Head of caudate nucleus (tissue), 42 donors: ENCODE data around the gene IMMT.

ENCODE experiments used
- DNase-seq, 42 donors: peaks; one replicate each; pipeline versions ENCODE4 v3.0.0 to v3.0.0-alpha.2; 2020 to 2021; ENCODE audit warnings: mixed read lengths in 7 of 42
- intact Hi-C: fragments of 100-400 bp; cut with DNase I; formaldehyde crosslinking; loops from one replicate; pipeline ENCODE4 v1.15.0; 2022

Gene IMMT

GRCh38 chr2:86170449-86170848 lies 24.8 kb downstream of the IMMT start:
- intact Hi-C loops, result no loop called here
- no peak for DNase-seq

GRCh38 chr2:86160156-86160952 lies 34.9 kb downstream of the IMMT start:
- intact Hi-C loops, result no loop called here
- no peak for DNase-seq

- DNase-seq, result no peak
- intact Hi-C loops, result no loop called here
Observed at GRCh38 chr2:86158286-86158685, 37.0 kb downstream of the IMMT start.

- intact Hi-C loops, result no loop called here
- no peak for DNase-seq
Observed at GRCh38 chr2:86157009-86157556, 38.2 kb downstream of the IMMT start.

- DNase-seq, result no peak
Observed at GRCh38 chr2:86150502-86150901, 44.8 kb downstream of the IMMT start.

GRCh38 chr2:86147793-86148192 lies 47.5 kb downstream of the IMMT start:
- DNase-seq, result no peak
- intact Hi-C loops, result no loop called here

More at GRCh38 chr2:86150502-86150901, 44.8 kb downstream of the IMMT start:
- intact Hi-C loops, result no loop called here

GRCh38 chr2:86143926-86144685 lies 51.2 kb downstream of the IMMT start:
- intact Hi-C loops, result no loop called here

GRCh38 chr2:86143307-86143706 lies 52.0 kb downstream of the IMMT start:
- no peak for DNase-seq
- intact Hi-C loops, result no loop called here

More at GRCh38 chr2:86143926-86144685, 51.2 kb downstream of the IMMT start:
- DNase-seq, result peak in 33 of 42 donors; percentile 10 to 75 (median 42)

GRCh38 chr2:86142436-86143257 lies 52.6 kb downstream of the IMMT start:
- intact Hi-C loops, result no loop called here
- DNase-seq, result no peak

- DNase-seq, result no peak
- intact Hi-C loops, result no loop called here
Observed at GRCh38 chr2:86140969-86141392, 54.3 kb downstream of the IMMT start.

GRCh38 chr2:86139981-86140380 lies 55.3 kb downstream of the IMMT start:
- intact Hi-C loops, result no loop called here
- DNase-seq, result peak in 2 of 42 donors; percentile 3 to 24

- DNase-seq, result no peak
- intact Hi-C loops, result no loop called here
Observed at GRCh38 chr2:86138736-86139625, 56.3 kb downstream of the IMMT start.

GRCh38 chr2:86136141-86136540 lies 59.1 kb downstream of the IMMT start:
- DNase-seq, result no peak
- intact Hi-C loops, result no loop called here

GRCh38 chr2:86135653-86136052 lies 59.6 kb downstream of the IMMT start:
- intact Hi-C loops, result no loop called here
- peak in 34 of 42 donors; percentile 12 to 84 (median 38) for DNase-seq

GRCh38 chr2:86134709-86135108 lies 60.6 kb downstream of the IMMT start:
- no peak for DNase-seq
- intact Hi-C loops, result no loop called here

- no peak for DNase-seq
- intact Hi-C loops, result no loop called here
Observed at GRCh38 chr2:86124683-86125082, 70.6 kb downstream of the IMMT start.

- no peak for DNase-seq
- intact Hi-C loops, result no loop called here
Observed at GRCh38 chr2:86123328-86123925, 71.8 kb downstream of the IMMT start.

GRCh38 chr2:86118130-86118529 lies 77.1 kb downstream of the IMMT start:
- intact Hi-C loops, result no loop called here
- no peak for DNase-seq
